HFF-Myc (cell line): Measurements from ENCODE around the gene ECM2.

Experiments
- DNase-seq: peaks from one replicate; pipeline ENCODE4 v3.0.0-alpha.2; 2011; ENCODE audit warnings: low read depth; ENCODE audit errors: extremely low read depth
- H3K4me3 ChIP-seq: replicated peaks from 2 replicates; pipeline ENCODE4 v1.5.1; 2011; ENCODE audit warnings: low read depth, mild to moderate bottlenecking, control low read depth, low read length
- TF ChIP-seq, protein P1 (sequence below): IDR thresholded peaks from 2 replicates; pipeline ENCODE4 v1.5.1; 2012; ENCODE audit warnings: mild to moderate bottlenecking, low read depth, low read length, control low read depth; ENCODE audit errors: missing control alignments

The ECM2 gene

GRCh38 chr9:92474587-92474986, 61.2 kb downstream of the ECM2 start:
- no peak overlapping the region for H3K4me3 ChIP-seq
- TF ChIP-seq, protein P1, sequence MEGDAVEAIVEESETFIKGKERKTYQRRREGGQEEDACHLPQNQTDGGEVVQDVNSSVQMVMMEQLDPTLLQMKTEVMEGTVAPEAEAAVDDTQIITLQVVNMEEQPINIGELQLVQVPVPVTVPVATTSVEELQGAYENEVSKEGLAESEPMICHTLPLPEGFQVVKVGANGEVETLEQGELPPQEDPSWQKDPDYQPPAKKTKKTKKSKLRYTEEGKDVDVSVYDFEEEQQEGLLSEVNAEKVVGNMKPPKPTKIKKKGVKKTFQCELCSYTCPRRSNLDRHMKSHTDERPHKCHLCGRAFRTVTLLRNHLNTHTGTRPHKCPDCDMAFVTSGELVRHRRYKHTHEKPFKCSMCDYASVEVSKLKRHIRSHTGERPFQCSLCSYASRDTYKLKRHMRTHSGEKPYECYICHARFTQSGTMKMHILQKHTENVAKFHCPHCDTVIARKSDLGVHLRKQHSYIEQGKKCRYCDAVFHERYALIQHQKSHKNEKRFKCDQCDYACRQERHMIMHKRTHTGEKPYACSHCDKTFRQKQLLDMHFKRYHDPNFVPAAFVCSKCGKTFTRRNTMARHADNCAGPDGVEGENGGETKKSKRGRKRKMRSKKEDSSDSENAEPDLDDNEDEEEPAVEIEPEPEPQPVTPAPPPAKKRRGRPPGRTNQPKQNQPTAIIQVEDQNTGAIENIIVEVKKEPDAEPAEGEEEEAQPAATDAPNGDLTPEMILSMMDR = no peak
- DNase-seq = no peak

- TF ChIP-seq, protein P1 = no peak
- DNase-seq = no peak
- H3K4me3 ChIP-seq = no peak overlapping the region
Observed at GRCh38 chr9:92468206-92468605, 67.6 kb downstream of the ECM2 start.

GRCh38 chr9:92467511-92467910, 68.3 kb downstream of the ECM2 start:
- no peak overlapping the region for H3K4me3 ChIP-seq
- no peak for DNase-seq
- TF ChIP-seq, protein P1 = no peak

- DNase-seq = no peak
- TF ChIP-seq, protein P1 = no peak
- H3K4me3 ChIP-seq = no peak overlapping the region
Observed at GRCh38 chr9:92467041-92467440, 68.7 kb downstream of the ECM2 start.

- DNase-seq = peak; percentile 85
- no peak overlapping the region for H3K4me3 ChIP-seq
- TF ChIP-seq, protein P1 = no peak
Observed at GRCh38 chr9:92463984-92464383, 71.8 kb downstream of the ECM2 start.

- H3K4me3 ChIP-seq = no peak overlapping the region
- TF ChIP-seq, protein P1 = no peak
- no peak for DNase-seq
Observed at GRCh38 chr9:92463387-92463786, 72.4 kb downstream of the ECM2 start.

GRCh38 chr9:92457576-92457975, 78.2 kb downstream of the ECM2 start:
- no peak overlapping the region for H3K4me3 ChIP-seq
- DNase-seq = no peak
- TF ChIP-seq, protein P1 = no peak
